Measurements from ENCODE around the gene TMEM144.

DNA sequence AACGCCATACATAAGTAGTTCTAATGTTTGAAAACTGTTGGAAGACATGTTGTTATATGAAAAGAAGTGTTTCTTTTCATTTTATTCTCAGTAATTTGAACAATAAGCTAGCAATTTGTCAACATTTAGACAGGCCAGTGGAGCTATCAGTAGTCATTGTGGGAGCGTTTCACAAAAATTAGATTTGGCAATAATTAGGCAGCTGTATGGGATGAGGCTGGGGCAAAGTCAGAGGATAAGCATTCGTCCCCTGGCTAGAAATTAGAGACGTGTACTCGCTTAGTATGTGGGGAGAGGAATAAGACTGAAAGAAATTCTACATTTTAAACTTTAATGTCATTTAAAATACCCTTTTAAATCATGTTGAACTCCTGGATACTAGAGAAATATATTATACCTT lies 70.6 kb downstream of the TMEM144 start:
- TF ChIP-seq, protein P1, sequence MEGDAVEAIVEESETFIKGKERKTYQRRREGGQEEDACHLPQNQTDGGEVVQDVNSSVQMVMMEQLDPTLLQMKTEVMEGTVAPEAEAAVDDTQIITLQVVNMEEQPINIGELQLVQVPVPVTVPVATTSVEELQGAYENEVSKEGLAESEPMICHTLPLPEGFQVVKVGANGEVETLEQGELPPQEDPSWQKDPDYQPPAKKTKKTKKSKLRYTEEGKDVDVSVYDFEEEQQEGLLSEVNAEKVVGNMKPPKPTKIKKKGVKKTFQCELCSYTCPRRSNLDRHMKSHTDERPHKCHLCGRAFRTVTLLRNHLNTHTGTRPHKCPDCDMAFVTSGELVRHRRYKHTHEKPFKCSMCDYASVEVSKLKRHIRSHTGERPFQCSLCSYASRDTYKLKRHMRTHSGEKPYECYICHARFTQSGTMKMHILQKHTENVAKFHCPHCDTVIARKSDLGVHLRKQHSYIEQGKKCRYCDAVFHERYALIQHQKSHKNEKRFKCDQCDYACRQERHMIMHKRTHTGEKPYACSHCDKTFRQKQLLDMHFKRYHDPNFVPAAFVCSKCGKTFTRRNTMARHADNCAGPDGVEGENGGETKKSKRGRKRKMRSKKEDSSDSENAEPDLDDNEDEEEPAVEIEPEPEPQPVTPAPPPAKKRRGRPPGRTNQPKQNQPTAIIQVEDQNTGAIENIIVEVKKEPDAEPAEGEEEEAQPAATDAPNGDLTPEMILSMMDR (conservative IDR thresholded peaks at IDR 0.05; ENCODE audit: low read depth, low read length): no peak
- TF ChIP-seq EZH2 (IDR thresholded peaks at IDR 0.05; ENCODE audit: low read length, unreplicated experiment): no peak
- no peak for TF ChIP-seq EZH2phosphoT487 (IDR thresholded peaks at IDR 0.05; ENCODE audit: borderline replicate concordance, low read length)

All from PC-3 (cell line).